ENCODE results near the gene AHNAK2. TPM values are rescaled to one million over a fixed set of nuclear protein-coding genes. Genes with fewer than 3 reads are reported as not detected.

AHNAK2 gene
- total RNA-seq, 6 donors from 2014 or later = 4.3 to 48.0 (median 12.9) TPM

GRCh38 chr14:104999361-104999760 lies 21.2 kb upstream of the AHNAK2 start:
- H3K4me1 ChIP-seq = no peaks in the 10 kb centered on the region
- TF ChIP-seq POLR2A (IDR thresholded peaks at IDR 0.05) (no peak), CTCF (IDR thresholded peaks at IDR 0.05) (no peak), POLR2AphosphoS5 (IDR thresholded peaks at IDR 0.05) (no peak), EP300 (IDR thresholded peaks at IDR 0.05) (no peak)
- H3K27ac ChIP-seq = no peak overlapping the region
- 94 to 100% methylated on average over 2 to 3 of the region's 3 CpGs for WGBS, 2 donors
- H3K9me3 ChIP-seq = peaks cover 0 to 5% (median 0%) of the 10 kb centered on the region in 4 donors
- no peak overlapping the region for H3K4me3 ChIP-seq
- DNase-seq (no peak), ATAC-seq (ENCODE audit: low FRiP score in 2 of 2) (no peak)
- no peaks in the 10 kb centered on the region for H3K27me3 ChIP-seq
- H3K36me3 ChIP-seq = peaks cover 0 to 10% (median 0%) of the 10 kb centered on the region in 4 donors

- no peak for ATAC-seq (ENCODE audit: low FRiP score in 2 of 2)
- no peaks in the 10 kb centered on the region for H3K4me1 ChIP-seq
- H3K36me3 ChIP-seq = peaks cover 0 to 16% (median 0%) of the 10 kb centered on the region in 4 donors
- no peak for TF ChIP-seq POLR2A (IDR thresholded peaks at IDR 0.05)
- no peak for TF ChIP-seq POLR2AphosphoS5 (IDR thresholded peaks at IDR 0.05)
- TF ChIP-seq EP300 (IDR thresholded peaks at IDR 0.05) = no peak
- TF ChIP-seq CTCF (IDR thresholded peaks at IDR 0.05) = no peak
- H3K27me3 ChIP-seq = no peaks in the 10 kb centered on the region
- no peak overlapping the region for H3K27ac ChIP-seq
- 74 to 93% methylated on average over 5 of the region's 5 CpGs for WGBS, 2 donors
- no peak overlapping the region for H3K4me3 ChIP-seq
- H3K9me3 ChIP-seq = peaks cover 0 to 5% (median 0%) of the 10 kb centered on the region in 4 donors
- DNase-seq = no peak
Observed at GRCh38 chr14:104998801-104999200, 20.6 kb upstream of the AHNAK2 start.

DNA sequence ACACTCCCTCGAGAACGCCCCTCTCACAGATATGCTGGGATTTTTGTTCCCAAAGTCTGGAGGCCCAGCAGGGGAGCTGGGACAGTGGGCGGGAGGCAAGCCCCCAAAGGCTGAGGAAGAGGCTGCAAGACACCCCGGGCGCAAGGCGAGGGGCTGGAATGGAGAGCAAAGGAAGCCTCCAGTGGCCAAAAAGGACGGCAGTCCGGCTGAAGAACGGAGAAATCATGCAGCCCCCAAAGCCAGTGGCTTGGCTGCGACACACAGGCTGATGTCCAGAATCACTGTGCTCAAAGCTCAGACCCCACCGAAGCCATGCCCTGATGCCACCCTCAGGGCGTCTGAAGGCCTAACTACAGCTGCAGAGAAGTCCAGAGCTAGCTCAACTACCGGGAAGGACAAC lies 18.3 kb upstream of the AHNAK2 start:
- no peak overlapping the region for H3K27ac ChIP-seq
- ATAC-seq (ENCODE audit: low FRiP score in 2 of 2) (no peak), DNase-seq (no peak)
- peaks cover 0 to 31% (median 13%) of the 10 kb centered on the region in 4 donors for H3K36me3 ChIP-seq
- TF ChIP-seq POLR2AphosphoS5 (IDR thresholded peaks at IDR 0.05) (no peak), EP300 (IDR thresholded peaks at IDR 0.05) (no peak), POLR2A (IDR thresholded peaks at IDR 0.05) (no peak), CTCF (IDR thresholded peaks at IDR 0.05) (no peak)
- peaks cover 0 to 5% (median 0%) of the 10 kb centered on the region in 4 donors for H3K9me3 ChIP-seq
- no peaks in the 10 kb centered on the region for H3K4me1 ChIP-seq
- H3K4me3 ChIP-seq = no peak overlapping the region
- H3K27me3 ChIP-seq = no peaks in the 10 kb centered on the region
- 90 to 96% methylated on average over 10 to 13 of the region's 13 CpGs for WGBS, 2 donors

DNA sequence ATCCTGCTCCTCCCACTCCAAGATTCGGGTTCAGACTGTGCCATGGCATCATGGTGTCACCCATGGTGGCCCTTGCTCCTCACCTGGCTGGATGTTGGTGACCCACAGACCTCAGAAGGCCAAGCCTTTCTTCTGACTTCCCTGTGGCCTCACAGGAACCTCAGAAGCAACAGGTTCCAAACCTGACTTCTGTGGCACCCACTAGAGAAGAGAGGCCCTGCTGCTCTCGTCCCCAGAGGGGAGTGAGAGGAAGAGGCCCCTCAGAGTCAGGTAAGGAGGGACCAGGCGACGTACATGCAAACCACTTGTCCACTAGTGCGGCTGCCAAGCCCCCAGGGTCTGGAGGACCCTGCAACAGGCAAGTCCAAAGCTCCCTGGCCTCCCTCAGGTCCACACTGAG lies 17.9 kb upstream of the AHNAK2 start:
- WGBS, 2 donors = 87 to 94% methylated on average over 5 of the region's 5 CpGs
- no peaks in the 10 kb centered on the region for H3K4me1 ChIP-seq
- no peak overlapping the region for H3K4me3 ChIP-seq
- peaks cover 0 to 5% (median 0%) of the 10 kb centered on the region in 4 donors for H3K9me3 ChIP-seq
- no peaks in the 10 kb centered on the region for H3K27me3 ChIP-seq
- no peak for ATAC-seq (ENCODE audit: low FRiP score in 2 of 2)
- peaks cover 0 to 31% (median 13%) of the 10 kb centered on the region in 4 donors for H3K36me3 ChIP-seq
- no peak for TF ChIP-seq POLR2AphosphoS5 (IDR thresholded peaks at IDR 0.05)
- no peak for TF ChIP-seq POLR2A (IDR thresholded peaks at IDR 0.05)
- TF ChIP-seq EP300 (IDR thresholded peaks at IDR 0.05) = no peak
- TF ChIP-seq CTCF (IDR thresholded peaks at IDR 0.05) = no peak
- DNase-seq = no peak
- no peak overlapping the region for H3K27ac ChIP-seq

GRCh38 chr14:104994978-104995377 lies 16.8 kb upstream of the AHNAK2 start:
- H3K27ac ChIP-seq = no peak overlapping the region
- DNase-seq = no peak
- H3K4me1 ChIP-seq = no peaks in the 10 kb centered on the region
- no peak overlapping the region for H3K4me3 ChIP-seq
- H3K9me3 ChIP-seq = peaks cover 0 to 5% (median 0%) of the 10 kb centered on the region in 4 donors
- H3K36me3 ChIP-seq = peaks cover 0 to 31% (median 13%) of the 10 kb centered on the region in 4 donors
- ATAC-seq (ENCODE audit: low FRiP score in 2 of 2) = no peak
- 88 to 89% methylated on average over 3 of the region's 6 CpGs for WGBS, 2 donors
- H3K27me3 ChIP-seq = no peaks in the 10 kb centered on the region
- TF ChIP-seq EP300 (IDR thresholded peaks at IDR 0.05) = no peak
- TF ChIP-seq POLR2A (IDR thresholded peaks at IDR 0.05) = no peak
- no peak for TF ChIP-seq CTCF (IDR thresholded peaks at IDR 0.05)
- TF ChIP-seq POLR2AphosphoS5 (IDR thresholded peaks at IDR 0.05) = no peak

Data from upper lobe of left lung (tissue), 6 donors.